ENCODE results near the gene RNF8.
"Not testable (repeated sequence)": the region's sequence is repeated elsewhere in the genome, so short reads cannot be mapped to it uniquely, and the experiment has no call there.

RNF8 gene, protein sequence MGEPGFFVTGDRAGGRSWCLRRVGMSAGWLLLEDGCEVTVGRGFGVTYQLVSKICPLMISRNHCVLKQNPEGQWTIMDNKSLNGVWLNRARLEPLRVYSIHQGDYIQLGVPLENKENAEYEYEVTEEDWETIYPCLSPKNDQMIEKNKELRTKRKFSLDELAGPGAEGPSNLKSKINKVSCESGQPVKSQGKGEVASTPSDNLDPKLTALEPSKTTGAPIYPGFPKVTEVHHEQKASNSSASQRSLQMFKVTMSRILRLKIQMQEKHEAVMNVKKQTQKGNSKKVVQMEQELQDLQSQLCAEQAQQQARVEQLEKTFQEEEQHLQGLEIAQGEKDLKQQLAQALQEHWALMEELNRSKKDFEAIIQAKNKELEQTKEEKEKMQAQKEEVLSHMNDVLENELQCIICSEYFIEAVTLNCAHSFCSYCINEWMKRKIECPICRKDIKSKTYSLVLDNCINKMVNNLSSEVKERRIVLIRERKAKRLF

GRCh38 chr6:37353761-37354525 is at the start of gene RNF8:
TSS of gene RNF8 (plus strand) at chr6:37353983. CDS start at chr6:37354165, 182 bp downstream.
- DNase-seq, result peak; percentile 90

DNA sequence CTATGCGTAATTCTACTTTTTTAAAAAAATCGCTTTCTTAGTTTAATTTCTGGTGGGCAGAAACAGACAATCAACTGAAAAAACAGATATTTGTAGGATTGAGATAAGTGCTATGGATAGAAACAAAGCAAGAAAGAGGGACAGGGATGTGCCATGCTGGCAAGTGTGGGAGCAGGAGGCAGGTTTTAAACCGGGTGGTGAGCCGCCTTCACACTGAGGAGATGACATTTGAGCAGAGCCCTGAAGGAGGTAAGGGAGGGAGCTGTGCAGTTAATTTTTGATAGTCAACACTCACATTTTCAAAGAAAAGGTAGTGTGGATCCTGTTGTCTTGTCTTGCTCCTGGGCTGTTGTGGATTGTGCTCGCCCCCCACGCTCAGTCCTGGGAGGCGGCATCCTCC is 49.0 kb upstream of the RNF8 start:
- DNase-seq, result no peak

DNA sequence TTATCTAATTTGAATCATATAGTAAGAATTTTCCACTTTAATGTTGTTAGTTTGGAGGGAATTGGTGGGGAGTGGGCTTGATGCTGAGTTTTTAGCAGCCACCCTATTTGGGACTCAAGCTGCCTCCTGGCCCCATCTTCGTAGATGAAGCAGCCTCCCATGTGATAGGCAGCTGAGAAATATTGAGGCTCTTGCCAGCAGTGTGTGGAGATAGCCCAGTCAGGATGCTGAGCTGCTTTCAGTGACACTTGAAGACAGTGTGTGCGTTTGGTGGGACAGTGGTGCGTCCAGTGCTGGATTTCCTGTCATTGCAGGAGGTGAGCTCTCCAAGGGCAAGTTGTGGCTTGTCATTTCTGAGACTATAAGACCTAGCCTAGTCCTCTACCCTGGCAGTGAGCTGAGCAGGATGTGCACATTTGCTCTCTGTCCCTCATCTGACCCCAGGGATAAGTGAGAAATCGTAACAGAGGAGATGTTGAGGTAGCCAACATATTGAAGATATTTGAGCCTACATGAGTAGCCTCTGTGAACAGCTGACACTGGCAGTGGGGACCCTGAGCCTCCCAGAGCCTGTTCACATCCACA is 47.9 kb upstream of the RNF8 start:
- DNase-seq, result no peak

GRCh38 chr6:37306624-37307222 is 47.1 kb upstream of the RNF8 start:
- no peak for DNase-seq

GRCh38 chr6:37307484-37307883 is 46.3 kb upstream of the RNF8 start:
- not testable (repeated sequence) for DNase-seq

DNA sequence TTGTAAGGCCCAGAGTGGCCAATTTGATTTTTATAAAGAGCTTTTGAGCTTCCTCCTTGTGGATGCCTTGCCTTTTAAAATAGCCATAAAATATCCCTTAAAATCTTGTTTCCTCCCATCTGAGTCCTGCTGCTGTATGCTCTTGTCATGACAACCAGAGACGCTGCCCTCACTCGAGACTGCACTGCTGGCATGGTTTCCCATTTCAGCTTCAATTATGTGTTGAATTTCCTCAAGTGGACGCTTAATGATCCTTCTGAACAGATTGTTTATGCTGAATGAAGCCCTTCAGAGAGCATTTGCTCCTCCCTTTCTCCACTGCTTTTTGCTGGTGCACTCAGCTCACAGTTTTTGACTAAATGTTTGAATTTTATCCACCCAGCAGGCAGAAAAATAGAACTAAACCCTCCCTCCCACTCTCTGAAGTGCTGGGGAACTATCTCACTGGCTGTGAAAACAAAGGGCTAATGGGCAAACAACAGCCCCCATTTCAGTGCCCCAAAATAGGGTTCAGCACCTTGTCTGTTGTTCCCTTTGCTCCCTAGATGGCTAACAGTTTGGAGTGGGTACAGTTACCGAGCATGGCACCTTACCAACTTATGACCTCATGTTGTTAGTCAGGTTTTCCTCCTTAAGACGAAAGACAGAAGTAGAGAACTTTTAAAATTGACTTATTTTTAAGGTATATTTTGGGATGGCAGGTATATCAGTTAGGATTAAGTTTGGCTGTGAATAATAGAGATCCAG is 45.5 kb upstream of the RNF8 start:
- no peak for DNase-seq

- DNase-seq, result no peak
Measured at GRCh38 chr6:37309046-37309445, 44.7 kb upstream of the RNF8 start.

DNA sequence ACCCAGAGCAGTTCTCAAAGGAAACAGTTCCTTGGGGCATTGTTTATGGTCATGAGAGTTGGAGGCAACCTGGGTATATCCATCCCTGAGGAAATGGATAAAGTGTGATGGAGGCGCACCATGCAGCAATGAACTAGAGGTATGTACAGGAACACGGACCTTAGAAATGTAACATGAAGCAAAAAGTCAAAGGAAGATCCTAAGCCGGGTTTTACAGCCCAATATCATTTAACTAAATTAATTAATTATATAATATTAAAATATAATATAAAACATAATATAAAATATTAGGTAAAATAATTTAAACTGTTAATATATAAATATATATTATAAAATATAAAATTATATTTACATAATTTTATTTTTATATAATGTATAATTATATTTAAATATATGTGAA is 44.1 kb upstream of the RNF8 start:
- DNase-seq, result no peak

DNA sequence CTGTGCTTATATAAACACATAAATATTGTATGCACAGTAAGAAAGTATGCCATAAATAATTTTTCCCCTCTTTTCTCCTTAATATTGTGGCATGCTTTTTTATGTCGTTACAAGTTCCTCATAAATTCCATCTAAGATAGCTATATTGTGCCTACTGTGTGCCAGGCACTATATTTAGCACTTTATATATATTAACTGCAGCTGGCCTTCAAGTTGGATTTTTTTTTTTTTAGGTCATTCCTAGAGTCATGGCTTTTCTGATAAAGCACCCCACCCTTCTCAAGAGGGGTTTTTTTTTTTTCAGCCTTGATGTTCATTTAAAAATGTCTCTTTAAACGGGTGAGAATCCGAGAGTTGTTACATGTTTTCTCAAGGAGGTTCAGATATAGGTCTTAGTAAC is 42.8 kb upstream of the RNF8 start:
- DNase-seq, result no peak

- no peak for DNase-seq
Measured at GRCh38 chr6:37311741-37312473, 41.9 kb upstream of the RNF8 start.

DNA sequence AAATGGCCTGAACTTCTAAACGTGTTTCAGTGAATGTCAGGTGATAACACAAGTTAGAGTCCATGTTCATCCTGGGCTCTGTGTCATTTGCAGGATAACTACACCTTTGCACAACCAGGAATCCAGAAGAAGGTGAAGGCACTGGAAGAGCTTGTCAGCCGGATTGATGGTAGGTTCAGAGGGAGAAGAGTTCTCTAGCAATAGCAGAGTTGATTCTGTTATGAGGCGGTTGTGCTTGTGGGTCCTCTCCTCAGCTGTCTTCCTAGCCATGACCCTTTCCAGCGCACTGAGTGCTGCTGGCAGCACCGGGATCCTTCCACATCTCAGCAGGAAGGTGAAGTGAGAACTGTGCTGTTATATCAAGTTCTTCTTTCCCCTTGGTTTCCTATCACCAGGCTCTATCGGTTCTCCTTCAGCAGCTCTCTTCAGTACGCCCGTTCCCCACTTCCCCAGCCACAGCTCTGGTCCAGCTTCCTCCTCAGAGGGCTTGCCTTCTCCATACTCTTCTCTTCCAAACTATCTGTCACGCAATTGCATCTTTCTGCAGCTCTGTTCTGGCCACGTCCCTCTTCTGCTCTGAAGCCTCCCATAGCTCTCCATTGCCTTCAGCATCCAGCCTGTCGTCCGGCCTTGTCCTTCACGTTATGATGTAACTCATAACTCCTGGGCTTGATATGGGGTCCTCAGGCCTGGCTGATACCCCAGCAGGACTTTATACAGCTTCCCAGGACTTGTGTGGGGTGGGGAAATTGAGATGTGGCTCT is 39.9 kb upstream of the RNF8 start:
- no peak for DNase-seq

DNA sequence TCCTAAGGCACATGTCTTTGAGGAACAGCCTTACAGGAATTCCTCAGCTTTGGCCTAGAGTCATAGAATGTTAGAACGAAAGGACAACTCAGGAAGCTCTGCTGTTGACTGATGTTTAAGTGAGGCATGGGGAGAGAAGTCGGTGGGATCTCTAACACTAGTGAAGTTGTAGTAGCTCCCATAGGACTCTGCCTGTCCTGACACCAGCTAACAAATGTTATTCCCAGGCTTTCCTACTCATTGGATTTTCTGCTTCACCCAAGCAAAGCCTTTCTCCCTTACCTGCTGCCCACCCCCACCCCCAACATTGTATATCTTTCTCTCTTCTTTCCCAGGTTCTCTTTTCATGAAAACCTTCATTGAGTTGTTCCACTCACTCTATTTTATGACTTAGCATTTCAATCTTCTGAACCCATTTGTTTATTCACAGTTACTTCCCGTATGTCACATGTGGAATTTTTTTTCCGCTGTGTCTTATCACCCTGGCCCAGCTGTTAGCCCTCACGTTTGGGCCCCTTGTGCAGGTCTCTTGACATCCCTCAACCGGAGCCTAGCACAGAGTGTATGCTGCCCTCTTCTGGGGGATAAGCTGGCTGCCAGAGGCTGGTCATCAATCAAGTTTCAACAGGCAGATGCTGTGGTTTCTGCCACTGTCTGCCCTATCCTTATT is 39.2 kb upstream of the RNF8 start:
- peak; percentile 49 for DNase-seq

GRCh38 chr6:37315157-37315515 is 38.6 kb upstream of the RNF8 start:
- no peak for DNase-seq

DNA sequence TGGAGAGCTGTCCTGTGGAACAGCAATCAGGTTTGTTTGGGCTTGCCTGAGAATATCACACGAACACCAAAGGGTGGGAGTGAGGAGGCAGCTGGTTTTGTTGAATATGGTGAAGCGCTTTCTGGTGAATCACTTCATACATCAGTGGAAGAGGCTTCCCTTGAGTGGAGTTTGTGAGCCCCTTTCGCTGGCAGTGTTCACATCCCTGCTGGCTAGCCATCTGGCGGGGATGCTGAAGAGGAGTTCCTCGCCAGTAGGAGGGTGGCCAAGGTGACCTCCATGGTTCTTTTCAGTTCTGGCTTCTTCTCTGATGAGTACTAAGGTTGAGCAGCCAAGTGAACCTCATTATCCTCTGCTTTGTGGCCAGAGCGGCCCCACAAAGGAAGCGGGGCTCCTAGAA is 37.7 kb upstream of the RNF8 start:
- DNase-seq, result no peak

DNA sequence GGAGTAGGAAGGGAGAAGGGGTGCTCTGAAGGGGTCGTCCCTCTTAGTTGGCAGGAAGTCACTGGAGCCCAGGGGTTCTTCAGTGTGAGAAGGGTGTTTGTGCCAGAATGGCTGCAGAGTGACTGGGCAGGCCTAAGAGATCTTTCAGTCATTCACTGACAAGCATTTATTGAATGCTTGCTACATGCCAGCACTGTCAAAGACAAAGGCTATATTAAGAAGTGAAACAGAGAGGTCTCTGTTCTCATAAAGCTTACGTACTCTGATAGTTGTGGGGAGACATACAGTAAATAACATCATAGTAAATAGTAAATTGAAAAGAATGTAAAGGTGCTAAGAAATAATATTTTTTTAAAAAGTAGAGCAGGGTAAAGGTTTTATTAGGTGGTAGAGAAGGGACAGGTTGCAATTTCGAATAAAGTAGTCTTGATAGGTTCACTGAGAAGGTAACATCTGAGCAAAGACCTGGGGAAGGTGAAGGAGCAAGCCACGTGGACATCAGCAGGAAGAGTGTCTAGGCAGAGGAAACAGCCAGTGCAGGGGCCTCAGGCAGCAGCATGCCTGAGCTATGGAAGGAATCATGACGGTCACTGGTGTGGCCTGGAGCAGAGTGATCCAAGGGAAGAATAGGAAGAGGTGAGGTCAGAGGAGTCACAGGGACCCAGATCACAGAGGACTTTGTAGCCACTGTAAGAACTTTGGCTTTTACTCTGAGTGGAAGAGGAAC is 36.3 kb upstream of the RNF8 start:
- DNase-seq, result no peak

DNA sequence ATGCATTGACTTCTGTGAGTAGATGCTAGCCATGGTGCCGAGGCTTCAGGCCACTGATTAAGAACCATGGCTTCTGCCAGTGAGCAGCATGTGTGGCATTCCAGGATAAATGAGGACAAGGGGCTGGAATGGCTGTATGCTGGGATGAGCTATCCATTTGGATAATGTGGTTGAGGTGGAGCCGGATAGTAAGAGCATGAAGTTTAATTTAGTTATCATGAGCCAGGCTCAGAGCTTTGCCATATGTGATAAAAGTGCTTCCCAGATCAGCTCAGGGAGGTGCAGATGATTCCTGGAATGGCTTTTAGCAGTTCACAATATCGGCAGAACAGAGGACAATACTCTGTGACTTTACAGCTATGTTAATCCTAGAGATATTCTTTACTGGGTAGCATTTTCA is 34.6 kb upstream of the RNF8 start:
- DNase-seq, result no peak

DNA sequence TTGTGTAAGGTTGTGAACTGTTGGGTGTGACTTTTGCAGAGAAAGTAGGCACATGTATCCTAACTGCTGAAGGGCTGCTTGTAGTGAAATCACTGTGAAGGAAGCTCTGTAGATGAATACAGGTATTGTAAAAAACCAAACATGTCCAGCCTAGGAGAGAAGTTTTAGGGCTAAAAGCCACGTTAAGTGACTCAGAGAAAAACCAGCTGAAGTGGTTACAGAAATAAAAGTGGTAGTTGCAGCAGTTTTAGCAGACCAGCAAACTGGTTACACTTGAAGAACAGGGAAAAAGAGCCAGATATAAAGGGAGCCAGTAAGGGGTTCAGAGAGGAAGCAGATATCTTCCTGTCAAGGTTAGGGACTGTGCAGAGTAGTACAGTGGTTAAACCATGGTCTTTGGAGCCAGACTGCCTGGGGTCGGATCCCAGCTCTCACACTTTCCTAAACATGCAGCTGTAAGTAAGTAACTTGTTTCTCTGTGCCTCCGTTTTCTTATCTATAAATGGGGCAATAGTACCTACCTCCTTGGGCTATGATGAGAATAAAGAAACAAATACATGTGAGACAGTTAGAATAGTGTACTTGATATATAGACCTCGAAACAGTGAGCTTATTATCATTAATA is 33.8 kb upstream of the RNF8 start:
- no peak for DNase-seq

DNA sequence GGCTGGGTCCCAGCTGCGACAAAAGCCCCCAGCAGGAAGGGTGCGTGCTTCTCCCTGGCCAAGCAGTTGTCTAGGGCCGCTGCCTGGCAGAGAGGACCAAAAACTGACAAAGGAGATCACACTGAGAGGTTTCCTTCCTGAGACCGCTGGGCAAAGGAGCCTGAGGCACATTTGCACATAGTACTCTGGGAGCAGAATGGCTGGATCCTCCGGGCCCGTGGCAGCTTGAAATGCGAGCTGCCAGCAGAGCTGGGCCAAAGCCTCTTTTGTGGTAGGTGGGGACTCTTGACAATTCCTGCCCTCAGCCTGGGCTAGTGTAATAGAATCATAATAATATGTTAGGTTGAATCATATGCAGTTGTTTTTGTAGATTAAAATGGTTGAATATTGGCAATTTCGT is 33.1 kb upstream of the RNF8 start:
- DNase-seq, result no peak

DNA sequence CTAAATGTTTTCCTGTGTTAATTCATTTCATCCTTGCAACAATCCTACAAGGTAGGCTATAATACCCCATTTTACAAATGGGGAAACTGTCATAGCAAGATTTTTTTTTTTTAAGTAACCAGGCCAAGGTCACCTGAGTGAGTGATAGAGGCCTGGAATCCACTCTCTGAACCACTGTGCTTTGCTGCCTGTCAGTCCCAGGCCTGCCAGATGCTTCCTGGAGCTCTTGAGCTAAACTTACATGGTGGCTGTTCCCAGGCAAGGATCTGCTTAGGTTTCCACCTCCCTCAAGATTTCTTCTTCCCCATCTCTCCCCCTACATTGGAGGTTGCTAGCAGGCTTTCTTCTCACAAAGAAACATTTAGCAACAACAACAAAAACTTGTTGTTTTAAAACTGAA is 32.7 kb upstream of the RNF8 start:
- no peak for DNase-seq

All from CD4-positive, alpha-beta T cell treated with Interleukin-10 for 1 hour (primary cell).